H9 (cell line): ENCODE results near the gene ADORA1. TPM values are rescaled to one million over a fixed set of nuclear protein-coding genes. Genes with fewer than 3 reads are reported as not detected.

Experiments
- DNase-seq: peaks from one replicate; pipeline ENCODE4 v3.0.0-alpha.2; 2017
- H2AFZ ChIP-seq: one replicate; pipeline ENCODE4 v1.6.1; 2013; ENCODE audit warnings: mild to moderate bottlenecking, low read length, control low read depth, moderate library complexity
- H2AK5ac ChIP-seq: 2 replicates; pipeline ENCODE4 v1.6.1; 2013; ENCODE audit warnings: low read length, control low read depth, mixed read lengths; ENCODE audit not compliant: insufficient read length
- H2BK120ac ChIP-seq: one replicate; pipeline ENCODE4 v1.6.1; 2013; ENCODE audit warnings: low read depth, mild to moderate bottlenecking, low read length, control low read depth, inconsistent platforms; ENCODE audit not compliant: poor library complexity, severe bottlenecking
- H2BK12ac ChIP-seq: 2 replicates; pipeline ENCODE4 v1.6.1; 2013; ENCODE audit warnings: low read length, control low read depth, mixed read lengths, low read depth; ENCODE audit not compliant: insufficient read length
- H2BK15ac ChIP-seq: 2 replicates; pipeline ENCODE4 v1.6.1; 2013; ENCODE audit warnings: low read depth, low read length, control low read depth
- H2BK20ac ChIP-seq: one replicate; pipeline ENCODE4 v1.6.1; 2013; ENCODE audit warnings: low read depth, mild to moderate bottlenecking, low read length, control low read depth, inconsistent platforms; ENCODE audit not compliant: poor library complexity, severe bottlenecking
- H2BK5ac ChIP-seq: 2 replicates; pipeline ENCODE4 v1.6.1; 2013; ENCODE audit warnings: low read length, control low read depth, mixed read lengths; ENCODE audit not compliant: insufficient read length
- H3K14ac ChIP-seq: 2 replicates; pipeline ENCODE4 v1.6.1; 2013; ENCODE audit warnings: low read length, control low read depth; ENCODE audit not compliant: insufficient read depth
- H3K18ac ChIP-seq: 2 replicates; pipeline ENCODE4 v1.6.1; 2013; ENCODE audit warnings: low read depth, mild to moderate bottlenecking, mixed read lengths, low read length, control low read depth; ENCODE audit not compliant: insufficient read length
- H3K23ac ChIP-seq: 2 replicates; pipeline ENCODE4 v1.6.1; 2013; ENCODE audit warnings: low read length, control low read depth, mixed read lengths, low read depth; ENCODE audit not compliant: insufficient read length
- H3K23me2 ChIP-seq: 2 replicates; pipeline ENCODE4 v1.6.1; 2013; ENCODE audit warnings: low read depth, mild to moderate bottlenecking, mixed read lengths, low read length, control low read depth; ENCODE audit not compliant: insufficient read length, poor library complexity, severe bottlenecking
- H3K27ac ChIP-seq: 2 replicates; pipeline ENCODE4 v1.5.1; 2013; ENCODE audit warnings: low read length, control low read depth, mixed read lengths, low read depth; ENCODE audit not compliant: insufficient read length
- H3K27me3 ChIP-seq: 2 replicates; pipeline ENCODE4 v1.6.1; 2013; ENCODE audit warnings: low read length, control low read depth, inconsistent platforms; ENCODE audit not compliant: insufficient read depth
- H3K4ac ChIP-seq: 2 replicates; pipeline ENCODE4 v1.6.1; 2013; ENCODE audit warnings: low read depth, mild to moderate bottlenecking, control low read depth, inconsistent platforms, low read length, moderate library complexity
- H3K4me1 ChIP-seq: 2 replicates; pipeline ENCODE4 v1.6.1; 2013; ENCODE audit warnings: low read length, control low read depth, inconsistent platforms; ENCODE audit not compliant: insufficient read depth
- H3K4me2 ChIP-seq: 2 replicates; pipeline ENCODE4 v1.6.1; 2013; ENCODE audit warnings: low read length, control low read depth, mixed read lengths; ENCODE audit not compliant: insufficient read length, insufficient read depth
- H3K56ac ChIP-seq: 2 replicates; pipeline ENCODE4 v1.6.1; 2013; ENCODE audit warnings: low read depth, mild to moderate bottlenecking, mixed read lengths, low read length, control low read depth; ENCODE audit not compliant: insufficient read length
- H3K79me1 ChIP-seq: 2 replicates; pipeline ENCODE4 v1.6.1; 2013; ENCODE audit warnings: low read depth, mild to moderate bottlenecking, moderate library complexity, low read length, control low read depth, inconsistent platforms; ENCODE audit not compliant: insufficient read depth, poor library complexity, severe bottlenecking
- H3K79me2 ChIP-seq: 2 replicates; pipeline ENCODE4 v1.6.1; 2013; ENCODE audit warnings: low read length, control low read depth, inconsistent platforms; ENCODE audit not compliant: insufficient read depth
- H3K9ac ChIP-seq: 2 replicates; pipeline ENCODE4 v1.6.1; 2013; ENCODE audit warnings: low read length, control low read depth, mixed read lengths; ENCODE audit not compliant: insufficient read length; ENCODE audit errors: extremely low read depth
- H3K9me3 ChIP-seq: one replicate; pipeline ENCODE4 v1.6.1; 2013; ENCODE audit warnings: low read depth, low read length, inconsistent platforms; ENCODE audit not compliant: control insufficient read depth
- H3T11ph ChIP-seq: one replicate; pipeline ENCODE4 v1.6.1; 2013; ENCODE audit warnings: mild to moderate bottlenecking, low read length, control low read depth, inconsistent platforms
- H4K20me1 ChIP-seq: one replicate; pipeline ENCODE4 v1.6.1; 2013; ENCODE audit not compliant: control insufficient read depth, insufficient read length, insufficient read depth
- H4K5ac ChIP-seq: 2 replicates; pipeline ENCODE4 v1.6.1; 2013; ENCODE audit warnings: low read depth, mild to moderate bottlenecking, mixed read lengths, low read length, control low read depth; ENCODE audit not compliant: insufficient read length
- H4K8ac ChIP-seq: replicated peaks from 2 replicates; pipeline ENCODE4 v1.6.1; 2013; ENCODE audit warnings: low read length, control low read depth, mixed read lengths, low read depth; ENCODE audit not compliant: insufficient read length
- H4K91ac ChIP-seq: 2 replicates; pipeline ENCODE4 v1.6.1; 2013; ENCODE audit warnings: low read depth, mild to moderate bottlenecking, moderate library complexity, mixed read lengths, low read length, control low read depth; ENCODE audit not compliant: insufficient read length
- H3K27ac Mint-ChIP-seq, 3 experiments: 2 replicates in 2 of 3; 3 replicates in 1 of 3; pipeline ENCODE4 v1.8.0; 2020 to 2021; ENCODE audit warnings: mixed read lengths in 3 of 3, mild to moderate bottlenecking in 1 of 3, moderate library complexity in 1 of 3
- H3K27me3 Mint-ChIP-seq: 2 replicates; pipeline ENCODE4 v1.8.0; 2021; ENCODE audit warnings: low read depth, mild to moderate bottlenecking, moderate library complexity, mixed read lengths
- H3K36me3 Mint-ChIP-seq, 3 experiments: 2 replicates in 2 of 3; 3 replicates in 1 of 3; pipeline ENCODE4 v1.8.0; 2020 to 2021; ENCODE audit warnings: low read depth in 3 of 3, mixed read lengths in 3 of 3; ENCODE audit not compliant: insufficient read depth in 1 of 3
- H3K4me1 Mint-ChIP-seq, 2 experiments: 2 replicates each; pipeline ENCODE4 v1.8.0; 2020; ENCODE audit warnings: mixed read lengths in 2 of 2
- H3K4me3 Mint-ChIP-seq, 2 experiments: 2 replicates in 1 of 2; 3 replicates in 1 of 2; pipeline ENCODE4 v1.8.0; 2020 to 2021; ENCODE audit warnings: mild to moderate bottlenecking in 2 of 2, mixed read lengths in 2 of 2, moderate library complexity in 1 of 2
- H3K9me3 Mint-ChIP-seq, 2 experiments: 2 replicates in 1 of 2; 3 replicates in 1 of 2; pipeline ENCODE4 v1.8.0; 2020; ENCODE audit warnings: mild to moderate bottlenecking in 2 of 2, mixed read lengths in 2 of 2, moderate library complexity in 1 of 2
- WGBS: extraction: QIAGEN DNeasy Blood & Tissue Kit; methylation state at CpG from one replicate; pipeline ENCODE4 v1.1.7; 2013; ENCODE audit warnings: missing lambda C conversion rate, low lambda C conversion rate, mixed read lengths; ENCODE audit not compliant: insufficient read length; ENCODE audit errors: extremely low coverage; 5-methylcytosine and 5-hydroxymethylcytosine counted together
- total RNA-seq: library from RNA; stranded (reverse); gene quantifications from 2 replicates; pipeline ENCODE4 v1.2.1, GENCODE V29; 2021
- TF ChIP-seq, protein P1 (sequence below): fragments of 200-600 bp; sonication (generic); conservative IDR thresholded peaks from 3 replicates; pipeline ENCODE4 v1.8.0; 2021; ENCODE audit warnings: antibody characterized with exemption, mild to moderate bottlenecking

Gene ADORA1
- total RNA-seq, 1 experiment from 2014 or later = 1.3 TPM

DNA sequence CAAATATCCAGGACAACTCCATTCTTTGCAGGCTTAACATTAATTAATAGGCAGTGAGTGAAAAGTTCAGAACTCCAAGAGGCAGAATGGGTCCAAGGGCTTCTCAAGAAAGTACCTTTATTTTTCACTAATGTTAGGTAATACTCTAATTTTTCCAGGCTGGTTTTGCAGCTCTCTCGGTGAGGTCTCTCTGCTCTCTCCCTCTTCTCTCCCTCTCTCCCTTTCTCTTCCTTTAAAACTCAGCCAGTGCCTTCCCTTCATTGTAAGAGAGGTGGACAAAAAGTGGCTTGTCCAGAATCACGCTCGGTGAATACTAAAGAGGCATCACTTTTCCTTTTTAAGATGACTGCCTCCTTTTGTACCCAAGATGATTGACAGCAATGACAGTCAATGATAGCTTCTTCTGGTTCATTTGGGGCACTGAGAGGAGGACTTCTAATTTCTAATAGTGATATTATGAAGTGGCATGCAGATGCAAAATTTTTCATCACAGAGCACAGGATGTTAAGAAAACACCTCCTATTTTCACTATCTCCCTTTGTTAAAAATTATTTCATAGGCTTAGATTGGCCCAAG lies 60.3 kb downstream of the ADORA1 start:
- H3K4me1 ChIP-seq = peaks cover 6% of the 10 kb centered on the region; the same call in 1 of the 2 replicates
- no peak overlapping the region for H2BK15ac ChIP-seq
- no peak overlapping the region for H3K23ac ChIP-seq
- H3K14ac ChIP-seq = no peak overlapping the region
- H3K36me3 Mint-ChIP-seq = no peaks in the 10 kb centered on the region
- H3K9ac ChIP-seq = no peak overlapping the region
- no peak for DNase-seq
- H4K20me1 ChIP-seq = no peaks in the 10 kb centered on the region
- H3K4ac ChIP-seq = no peak overlapping the region
- H2AFZ ChIP-seq = no peak overlapping the region
- no peak overlapping the region for H4K5ac ChIP-seq
- H3K4me1 Mint-ChIP-seq = peaks cover 29 to 36% of the 10 kb centered on the region in 2 experiments
- H3K56ac ChIP-seq = no peak overlapping the region
- no peaks in the 10 kb centered on the region for H3K79me1 ChIP-seq
- no peaks in the 10 kb centered on the region; a peak in 2 of 5 replicates for H3K9me3 Mint-ChIP-seq
- WGBS = no CpG with 5 or more reads among the region's 3 CpGs
- H4K8ac ChIP-seq = no peak overlapping the region
- H2BK120ac ChIP-seq = no peak overlapping the region
- no peak overlapping the region for H2AK5ac ChIP-seq
- no peak overlapping the region for H3K4me2 ChIP-seq
- TF ChIP-seq, protein P1, sequence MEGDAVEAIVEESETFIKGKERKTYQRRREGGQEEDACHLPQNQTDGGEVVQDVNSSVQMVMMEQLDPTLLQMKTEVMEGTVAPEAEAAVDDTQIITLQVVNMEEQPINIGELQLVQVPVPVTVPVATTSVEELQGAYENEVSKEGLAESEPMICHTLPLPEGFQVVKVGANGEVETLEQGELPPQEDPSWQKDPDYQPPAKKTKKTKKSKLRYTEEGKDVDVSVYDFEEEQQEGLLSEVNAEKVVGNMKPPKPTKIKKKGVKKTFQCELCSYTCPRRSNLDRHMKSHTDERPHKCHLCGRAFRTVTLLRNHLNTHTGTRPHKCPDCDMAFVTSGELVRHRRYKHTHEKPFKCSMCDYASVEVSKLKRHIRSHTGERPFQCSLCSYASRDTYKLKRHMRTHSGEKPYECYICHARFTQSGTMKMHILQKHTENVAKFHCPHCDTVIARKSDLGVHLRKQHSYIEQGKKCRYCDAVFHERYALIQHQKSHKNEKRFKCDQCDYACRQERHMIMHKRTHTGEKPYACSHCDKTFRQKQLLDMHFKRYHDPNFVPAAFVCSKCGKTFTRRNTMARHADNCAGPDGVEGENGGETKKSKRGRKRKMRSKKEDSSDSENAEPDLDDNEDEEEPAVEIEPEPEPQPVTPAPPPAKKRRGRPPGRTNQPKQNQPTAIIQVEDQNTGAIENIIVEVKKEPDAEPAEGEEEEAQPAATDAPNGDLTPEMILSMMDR = no peak
- no peak overlapping the region for H2BK5ac ChIP-seq
- no peaks in the 10 kb centered on the region; the same call in 1 of the 2 replicates for H3K27me3 Mint-ChIP-seq
- H3K27ac Mint-ChIP-seq = no peak overlapping the region; a peak in 1 of 7 replicates
- no peaks in the 10 kb centered on the region for H3K79me2 ChIP-seq
- no peak overlapping the region for H3K4me3 Mint-ChIP-seq
- no peak overlapping the region for H2BK20ac ChIP-seq
- H3T11ph ChIP-seq = no peak overlapping the region
- no peak overlapping the region for H2BK12ac ChIP-seq
- H3K23me2 ChIP-seq = peaks cover 3% of the 10 kb centered on the region
- no peaks in the 10 kb centered on the region for H3K27me3 ChIP-seq
- no peak overlapping the region for H3K27ac ChIP-seq
- H4K91ac ChIP-seq = no peak overlapping the region
- H3K9me3 ChIP-seq = no peaks in the 10 kb centered on the region
- H3K18ac ChIP-seq = no peak overlapping the region
